HG03575 (cell line): ENCODE measurements around the gene DNAJC22.

Source experiments
- ATAC-seq: cut with Tn5 transposase; IDR thresholded peaks from one replicate; pipeline ENCODE4 v1.9.1; 2021; ENCODE audit not compliant: unreplicated experiment, insufficient number of reproducible peaks, low FRiP score; ENCODE audit errors: extremely low read depth

DNAJC22 gene

GRCh38 chr12:49342066-49342913 lies 4.4 kb upstream of the DNAJC22 start:
- ATAC-seq: no peak

- no peak for ATAC-seq
These were observed 3.6 kb upstream of the DNAJC22 start for GRCh38 chr12:49342914-49343731.

GRCh38 chr12:49344486-49345050 lies 2.1 kb upstream of the DNAJC22 start:
- ATAC-seq: no peak

- no peak for ATAC-seq
These were observed 1.4 kb upstream of the DNAJC22 start for GRCh38 chr12:49345051-49345824.

- ATAC-seq: no peak
These were observed 646 bp upstream of the DNAJC22 start for GRCh38 chr12:49345825-49346658.

- ATAC-seq: no peak
These were observed 864 bp downstream of the DNAJC22 start for GRCh38 chr12:49347311-49348193.

GRCh38 chr12:49348781-49349180 lies 2.1 kb downstream of the DNAJC22 start:
- no peak for ATAC-seq

- ATAC-seq: no peak
These were observed 2.6 kb downstream of the DNAJC22 start for GRCh38 chr12:49349266-49349665.

- ATAC-seq: no peak
These were observed 5.7 kb downstream of the DNAJC22 start for GRCh38 chr12:49352351-49352750.

GRCh38 chr12:49355913-49356312 lies 9.2 kb downstream of the DNAJC22 start:
- no peak for ATAC-seq

GRCh38 chr12:49357103-49357678 lies 10.5 kb downstream of the DNAJC22 start:
- no peak for ATAC-seq

GRCh38 chr12:49358483-49359141 lies 11.9 kb downstream of the DNAJC22 start:
- no peak for ATAC-seq

GRCh38 chr12:49359671-49360070 lies 13.0 kb downstream of the DNAJC22 start:
- no peak for ATAC-seq

- ATAC-seq: no peak
These were observed 15.4 kb downstream of the DNAJC22 start for GRCh38 chr12:49362077-49362476.

GRCh38 chr12:49364989-49365388 lies 18.3 kb downstream of the DNAJC22 start:
- ATAC-seq: no peak

GRCh38 chr12:49365542-49365941 lies 18.9 kb downstream of the DNAJC22 start:
- no peak for ATAC-seq
